Measurements from ENCODE around the gene CREBBP.

CREBBP gene

GRCh38 chr16:3729161-3730112 is 151.1 kb downstream of the CREBBP start:
- H3K4me2 ChIP-seq (ENCODE audit: low read length) = no peak overlapping the region
- no peak overlapping the region for H3K27ac ChIP-seq (ENCODE audit: low read depth, low read length, poor library complexity, severe bottlenecking)
- H3K79me2 ChIP-seq (ENCODE audit: insufficient read depth, low read length) = no peaks in the 10 kb centered on the region
- H3K4me1 ChIP-seq (ENCODE audit: insufficient read depth, low read length, severe bottlenecking) = no peaks in the 10 kb centered on the region
- no peak overlapping the region for H3K9ac ChIP-seq (ENCODE audit: low read length)
- no peak overlapping the region for H3K4me3 ChIP-seq (ENCODE audit: low read depth, low read length, poor library complexity, severe bottlenecking)
- H3K36me3 ChIP-seq (ENCODE audit: insufficient read depth, low read length) = peaks cover 60% of the 10 kb centered on the region
- no peaks in the 10 kb centered on the region for H3K27me3 ChIP-seq (ENCODE audit: insufficient read depth, low read length)
- H3K9me2 ChIP-seq (ENCODE audit: low read depth, low read length) = no peaks in the 10 kb centered on the region
- H4K20me1 ChIP-seq (ENCODE audit: insufficient read depth, low read length) = no peaks in the 10 kb centered on the region
- no peak overlapping the region for H2AFZ ChIP-seq (ENCODE audit: low read length)
- no peaks in the 10 kb centered on the region for H3K9me3 ChIP-seq (ENCODE audit: low read length)
- no peak for TF ChIP-seq CTCF (IDR thresholded peaks at IDR 0.05; ENCODE audit: low read length)
- TF ChIP-seq EZH2 (IDR thresholded peaks at IDR 0.05; ENCODE audit: borderline replicate concordance, low read length) = no peak
- no peaks in the 10 kb centered on the region for H3F3A ChIP-seq (ENCODE audit: insufficient read depth, low read length)

DNA sequence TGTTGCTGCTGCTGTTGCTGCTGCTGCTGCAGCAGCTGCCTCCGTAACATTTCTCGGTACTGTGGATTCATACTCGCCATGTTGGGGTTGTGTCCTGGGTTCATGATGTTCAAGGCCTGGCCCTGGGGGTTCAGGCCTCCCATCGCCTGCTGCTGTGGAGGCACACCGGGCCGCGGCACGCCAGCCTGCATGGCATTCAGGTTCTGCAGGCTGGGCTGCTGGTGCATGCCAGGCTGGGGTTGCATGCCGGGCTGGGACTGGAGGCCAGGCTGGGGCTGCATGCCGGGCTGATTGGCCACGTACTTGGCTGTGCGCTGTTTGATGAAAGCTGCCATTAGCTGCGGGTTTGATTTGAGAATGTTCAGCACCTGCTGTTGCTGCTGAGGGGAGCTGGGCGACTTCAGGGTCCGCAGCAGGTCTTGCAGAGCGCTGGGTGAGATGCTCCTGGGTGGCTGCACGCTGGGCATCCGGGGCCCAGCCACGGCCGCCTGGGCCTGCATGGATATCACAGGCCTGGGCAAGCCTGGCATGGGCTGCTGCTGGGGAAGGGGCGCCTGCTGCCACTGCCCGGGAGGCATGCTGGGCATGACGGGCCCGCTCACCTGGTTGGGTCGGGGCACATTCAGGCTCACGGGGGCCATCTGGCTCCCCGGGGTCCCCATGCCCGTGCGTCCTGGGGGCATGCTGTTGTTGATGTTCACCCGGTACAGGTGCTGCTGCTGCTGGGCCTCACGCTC is 151.9 kb downstream of the CREBBP start:
- no peaks in the 10 kb centered on the region for H3K9me2 ChIP-seq (ENCODE audit: low read depth, low read length)
- H3K4me1 ChIP-seq (ENCODE audit: insufficient read depth, low read length, severe bottlenecking) = peaks cover 4% of the 10 kb centered on the region
- H3K36me3 ChIP-seq (ENCODE audit: insufficient read depth, low read length) = peaks cover 54% of the 10 kb centered on the region
- H3K27me3 ChIP-seq (ENCODE audit: insufficient read depth, low read length) = no peaks in the 10 kb centered on the region
- no peak overlapping the region for H2AFZ ChIP-seq (ENCODE audit: low read length)
- H3K4me3 ChIP-seq (ENCODE audit: low read depth, low read length, poor library complexity, severe bottlenecking) = no peak overlapping the region
- H3F3A ChIP-seq (ENCODE audit: insufficient read depth, low read length) = no peaks in the 10 kb centered on the region
- no peaks in the 10 kb centered on the region for H4K20me1 ChIP-seq (ENCODE audit: insufficient read depth, low read length)
- H3K9ac ChIP-seq (ENCODE audit: low read length) = no peak overlapping the region
- no peak overlapping the region for H3K27ac ChIP-seq (ENCODE audit: low read depth, low read length, poor library complexity, severe bottlenecking)
- H3K4me2 ChIP-seq (ENCODE audit: low read length) = no peak overlapping the region
- H3K79me2 ChIP-seq (ENCODE audit: insufficient read depth, low read length) = no peaks in the 10 kb centered on the region
- TF ChIP-seq EZH2 (IDR thresholded peaks at IDR 0.05; ENCODE audit: borderline replicate concordance, low read length) = no peak
- TF ChIP-seq CTCF (IDR thresholded peaks at IDR 0.05; ENCODE audit: low read length) = no peak
- H3K9me3 ChIP-seq (ENCODE audit: low read length) = no peaks in the 10 kb centered on the region

- no peaks in the 10 kb centered on the region for H4K20me1 ChIP-seq (ENCODE audit: insufficient read depth, low read length)
- no peaks in the 10 kb centered on the region for H3K79me2 ChIP-seq (ENCODE audit: insufficient read depth, low read length)
Measured at GRCh38 chr16:3727806-3728381, 152.6 kb downstream of the CREBBP start.

More at GRCh38 chr16:3727806-3728381, 152.6 kb downstream of the CREBBP start:
- H3K36me3 ChIP-seq (ENCODE audit: insufficient read depth, low read length) = peaks cover 54% of the 10 kb centered on the region
- H3K27ac ChIP-seq (ENCODE audit: low read depth, low read length, poor library complexity, severe bottlenecking) = no peak overlapping the region
- no peak overlapping the region for H3K4me3 ChIP-seq (ENCODE audit: low read depth, low read length, poor library complexity, severe bottlenecking)
- H3K27me3 ChIP-seq (ENCODE audit: insufficient read depth, low read length) = no peaks in the 10 kb centered on the region
- TF ChIP-seq CTCF (IDR thresholded peaks at IDR 0.05; ENCODE audit: low read length) (no peak), EZH2 (IDR thresholded peaks at IDR 0.05; ENCODE audit: borderline replicate concordance, low read length) (no peak)
- H3K4me2 ChIP-seq (ENCODE audit: low read length) = no peak overlapping the region
- H3K4me1 ChIP-seq (ENCODE audit: insufficient read depth, low read length, severe bottlenecking) = peaks cover 6% of the 10 kb centered on the region
- H3K9me2 ChIP-seq (ENCODE audit: low read depth, low read length) = no peaks in the 10 kb centered on the region
- H2AFZ ChIP-seq (ENCODE audit: low read length) = no peak overlapping the region
- H3K9me3 ChIP-seq (ENCODE audit: low read length) = no peaks in the 10 kb centered on the region
- no peak overlapping the region for H3K9ac ChIP-seq (ENCODE audit: low read length)
- no peaks in the 10 kb centered on the region for H3F3A ChIP-seq (ENCODE audit: insufficient read depth, low read length)
